Subcutaneous adipose tissue (tissue), 4 donors: ENCODE data around the gene PODNL1. TPM values are rescaled to one million over a fixed set of nuclear protein-coding genes. Genes with fewer than 3 reads are reported as not detected.

ENCODE experiments used
- total RNA-seq, 4 donors: library from RNA; depleted of rRNA; stranded (reverse); fragments of >200 nt; gene quantifications; one replicate each; pipeline ENCODE4 v1.1.0, GENCODE V29; 2016
- TF ChIP-seq, protein P1 (sequence below): fragments of 450-650 bp; IDR thresholded peaks from one replicate; pipeline ENCODE4 v1.5.1; 2016; ENCODE audit warnings: low read depth, mild to moderate bottlenecking, control low read depth, antibody characterized with exemption, moderate library complexity

PODNL1 gene
- total RNA-seq, 4 donors from 2014 or later = 0.44 to 1.1 (median 0.91) TPM

DNA sequence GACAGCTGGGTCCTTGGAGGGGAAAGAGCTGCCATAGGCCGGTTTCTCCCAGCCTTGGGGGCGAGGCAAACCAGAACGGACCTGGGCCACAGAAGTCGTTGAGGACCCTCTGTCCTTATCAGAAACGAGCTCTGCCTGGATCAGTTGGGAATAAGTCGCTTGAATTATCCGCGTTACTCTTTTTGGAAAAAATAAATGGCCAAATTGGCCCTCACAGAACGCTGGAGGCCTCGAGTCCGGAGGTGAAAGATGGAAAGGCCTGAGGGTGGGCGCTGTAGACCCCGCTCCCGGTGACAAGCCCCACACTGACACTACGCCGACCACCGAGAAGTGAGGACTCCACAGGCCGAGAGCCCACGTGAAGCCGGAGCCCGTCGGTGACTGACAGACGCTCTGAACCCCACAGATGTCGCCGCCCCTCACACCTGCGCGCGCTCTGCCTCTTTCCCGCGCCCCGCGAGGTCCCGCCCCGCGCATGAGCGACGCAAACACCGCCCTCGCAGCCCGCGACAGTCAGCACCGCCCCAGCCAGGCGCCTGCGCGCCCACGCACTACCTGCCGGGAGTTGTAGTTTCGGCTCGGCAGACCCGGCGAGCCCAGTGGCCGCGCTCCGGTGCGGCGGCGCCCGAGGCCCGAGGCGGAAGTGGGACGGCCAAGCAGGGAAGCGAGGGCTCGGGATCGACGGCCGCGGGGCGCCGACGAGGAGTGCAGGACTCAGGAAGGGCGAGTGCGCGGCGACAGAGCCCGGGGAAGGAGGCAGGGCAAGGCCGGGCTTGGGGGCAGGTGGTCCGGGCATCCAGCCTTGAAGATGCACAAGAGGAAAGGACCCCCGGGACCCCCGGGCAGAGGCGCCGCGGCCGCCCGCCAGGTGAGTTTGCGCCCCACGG lies 32.3 kb downstream of the PODNL1 start, which contains the start of the genes BRME1 and CC2D1A:
Gene BRME1 (minus strand): TSS at position 484 of the 887 bp plus-strand sequence. CDS start 1,225 bp downstream, outside the sequence.
Gene CC2D1A (plus strand): TSS at position 568 of the 887 bp plus-strand sequence. CDS start 241 bp downstream, at position 809.
- TF ChIP-seq, protein P1, sequence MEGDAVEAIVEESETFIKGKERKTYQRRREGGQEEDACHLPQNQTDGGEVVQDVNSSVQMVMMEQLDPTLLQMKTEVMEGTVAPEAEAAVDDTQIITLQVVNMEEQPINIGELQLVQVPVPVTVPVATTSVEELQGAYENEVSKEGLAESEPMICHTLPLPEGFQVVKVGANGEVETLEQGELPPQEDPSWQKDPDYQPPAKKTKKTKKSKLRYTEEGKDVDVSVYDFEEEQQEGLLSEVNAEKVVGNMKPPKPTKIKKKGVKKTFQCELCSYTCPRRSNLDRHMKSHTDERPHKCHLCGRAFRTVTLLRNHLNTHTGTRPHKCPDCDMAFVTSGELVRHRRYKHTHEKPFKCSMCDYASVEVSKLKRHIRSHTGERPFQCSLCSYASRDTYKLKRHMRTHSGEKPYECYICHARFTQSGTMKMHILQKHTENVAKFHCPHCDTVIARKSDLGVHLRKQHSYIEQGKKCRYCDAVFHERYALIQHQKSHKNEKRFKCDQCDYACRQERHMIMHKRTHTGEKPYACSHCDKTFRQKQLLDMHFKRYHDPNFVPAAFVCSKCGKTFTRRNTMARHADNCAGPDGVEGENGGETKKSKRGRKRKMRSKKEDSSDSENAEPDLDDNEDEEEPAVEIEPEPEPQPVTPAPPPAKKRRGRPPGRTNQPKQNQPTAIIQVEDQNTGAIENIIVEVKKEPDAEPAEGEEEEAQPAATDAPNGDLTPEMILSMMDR = no peak

DNA sequence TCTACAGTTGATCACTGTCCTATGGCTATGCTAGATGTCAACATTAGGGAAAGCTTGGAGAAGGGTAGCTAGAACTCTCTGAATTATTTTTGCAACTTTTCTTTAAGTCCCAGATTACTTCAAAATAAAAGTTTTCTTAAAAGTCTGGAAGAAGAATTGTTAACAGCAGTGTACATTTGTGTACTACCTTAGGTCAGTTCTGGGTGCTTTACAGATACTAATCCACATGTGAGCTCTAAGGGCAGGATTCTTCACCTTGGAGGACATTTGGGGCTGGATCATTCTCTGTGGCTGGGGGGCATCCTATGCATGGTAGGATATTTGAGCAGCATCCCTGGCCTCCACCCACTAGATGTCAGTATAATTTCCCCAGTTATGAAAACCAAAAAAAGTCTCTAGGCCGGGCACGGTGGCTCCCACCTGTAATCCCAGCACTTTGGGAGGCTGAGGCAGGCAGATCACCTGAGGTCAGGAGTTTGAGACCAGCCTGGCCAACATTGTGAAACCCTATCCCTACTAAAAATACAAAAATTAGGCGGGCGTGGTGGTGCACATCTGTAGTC lies 35.1 kb downstream of the PODNL1 start:
- TF ChIP-seq, protein P1 = no peak

GRCh38 chr19:13899912-13900584 lies 38.2 kb downstream of the PODNL1 start:
- TF ChIP-seq, protein P1 = no peak

DNA sequence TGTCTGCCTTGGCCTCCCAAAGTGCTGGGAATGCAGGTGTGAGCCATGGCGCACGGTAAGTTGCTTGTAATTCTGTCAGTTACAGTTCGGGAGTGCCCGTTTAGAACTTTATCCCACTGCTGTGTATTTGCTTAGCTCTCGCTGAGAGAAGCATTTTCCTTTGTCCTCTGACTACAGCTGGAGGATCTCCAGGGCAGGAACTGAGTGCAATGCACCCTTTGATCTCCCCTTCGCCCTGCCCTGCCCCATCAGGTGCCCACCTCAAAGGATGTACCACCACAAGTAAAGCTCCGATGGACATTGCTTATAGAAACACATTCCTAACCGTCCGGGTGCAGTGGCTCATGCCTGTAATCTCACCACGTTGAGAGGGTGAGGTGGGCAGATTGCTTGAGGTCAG lies 38.8 kb downstream of the PODNL1 start:
- TF ChIP-seq, protein P1 = no peak

DNA sequence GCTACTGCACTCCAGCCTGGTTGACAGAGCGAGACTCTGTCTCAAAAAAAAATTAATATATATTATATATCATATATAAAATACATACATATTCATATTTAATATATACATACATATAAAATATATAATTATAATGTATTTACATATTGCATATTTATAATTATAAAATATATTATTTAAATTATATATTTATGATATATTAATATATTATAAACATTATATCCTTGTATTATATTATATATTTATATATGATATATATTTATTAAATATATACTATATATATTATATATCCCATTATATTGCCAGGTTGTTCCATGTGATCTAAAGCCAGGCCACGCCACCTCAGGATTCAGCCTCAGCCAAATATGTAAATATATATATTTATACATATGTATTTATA lies 42.0 kb downstream of the PODNL1 start:
- TF ChIP-seq, protein P1 = no peak

GRCh38 chr19:13894552-13894951 lies 43.7 kb downstream of the PODNL1 start:
- TF ChIP-seq, protein P1 = no peak

GRCh38 chr19:13892870-13893269 lies 45.3 kb downstream of the PODNL1 start:
- TF ChIP-seq, protein P1 = no peak
